ENCODE results near the gene NAP1L5.

NAP1L5 gene

DNA sequence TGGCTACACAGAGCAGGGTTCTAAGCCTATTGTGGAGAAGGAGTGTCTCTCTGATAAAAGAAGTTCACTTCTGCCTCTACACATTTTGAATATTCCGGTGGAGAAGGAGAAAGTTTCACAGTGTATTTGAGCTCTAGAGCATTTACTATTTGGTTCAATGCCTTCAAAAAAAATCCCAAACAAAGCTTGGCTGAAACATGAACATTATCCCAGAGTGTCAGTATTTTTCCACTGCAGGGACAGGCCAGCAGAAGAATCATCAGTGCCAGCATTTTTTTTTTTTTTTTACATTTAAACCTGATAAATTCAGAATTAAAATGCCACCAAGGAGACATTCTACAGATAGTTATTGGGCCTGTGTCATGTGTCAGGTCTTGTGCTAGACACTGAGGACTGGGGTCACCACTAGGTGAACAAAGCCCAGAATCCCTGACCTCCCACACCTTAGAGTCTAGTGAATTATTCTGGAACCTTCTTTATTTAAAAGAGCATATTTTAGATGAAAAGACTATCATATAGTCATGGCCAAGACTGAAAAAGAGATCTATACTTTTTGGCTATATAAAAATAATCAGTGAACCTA is 48.0 kb upstream of the NAP1L5 start (continued):
- TF ChIP-seq ZNF132 (tag by site-specific recombination; IDR thresholded peaks at IDR 0.05; ENCODE audit: borderline replicate concordance), result no peak
- TF ChIP-seq ZNF140 (tag by site-specific recombination; IDR thresholded peaks at IDR 0.05), result no peak
- no peak for TF ChIP-seq ZNF837 (tag by site-specific recombination; IDR thresholded peaks at IDR 0.05)
- no peak for TF ChIP-seq ZNF274 (IDR thresholded peaks at IDR 0.05; ENCODE audit: low read length)
- no peak for TF ChIP-seq ZNF274 (tag by site-specific recombination; IDR thresholded peaks at IDR 0.05; ENCODE audit: borderline replicate concordance)
- TF ChIP-seq, protein P1, sequence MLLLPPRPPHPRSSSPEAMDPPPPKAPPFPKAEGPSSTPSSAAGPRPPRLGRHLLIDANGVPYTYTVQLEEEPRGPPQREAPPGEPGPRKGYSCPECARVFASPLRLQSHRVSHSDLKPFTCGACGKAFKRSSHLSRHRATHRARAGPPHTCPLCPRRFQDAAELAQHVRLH (tag by site-specific recombination; IDR thresholded peaks at IDR 0.05), result no peak

DNA sequence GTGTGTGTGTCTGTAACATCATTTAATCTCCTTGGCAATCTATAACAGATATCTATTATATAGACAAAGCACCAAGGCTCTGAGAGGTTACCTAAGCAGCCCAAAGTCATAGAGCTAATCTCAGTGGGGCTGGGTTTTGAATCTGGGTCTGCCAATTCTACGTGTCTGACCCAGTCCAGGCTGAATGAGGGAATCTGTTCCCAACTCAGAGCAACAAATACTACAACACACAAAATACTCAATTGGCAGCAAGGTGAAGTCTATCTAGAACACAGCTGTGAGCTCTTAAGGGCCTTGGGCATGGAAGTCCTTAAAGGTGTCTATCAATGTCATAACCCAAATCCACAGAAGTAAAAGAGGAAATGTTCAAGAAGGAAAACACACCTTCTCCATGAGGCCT is 47.5 kb upstream of the NAP1L5 start:
- POLR2A ChIA-PET, result no interaction called here

DNA sequence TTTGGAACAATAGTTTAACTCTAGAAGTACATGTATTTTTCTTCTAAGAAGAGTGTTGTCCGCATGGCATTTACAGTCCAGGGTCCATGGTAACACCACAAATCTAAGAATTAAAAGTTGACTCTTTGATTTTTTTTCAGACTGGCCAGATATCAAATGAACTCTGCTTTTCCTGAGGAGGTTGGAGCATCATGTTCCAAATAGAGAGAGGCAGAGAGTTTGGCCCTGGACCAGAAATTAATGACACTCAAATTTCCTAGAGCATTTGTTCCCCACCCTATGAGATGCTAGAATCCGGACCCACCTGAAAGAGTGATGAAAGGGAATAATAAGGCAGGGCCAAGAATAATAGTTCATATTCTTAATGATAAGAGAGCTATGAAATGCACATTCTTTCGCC is 47.0 kb upstream of the NAP1L5 start:
- Histone ChIP-seq H3K27ac (ENCODE audit: extremely low read depth, low read depth, low read length) (no peak overlapping the region), H3K9me3 (ENCODE audit: control insufficient read depth, insufficient read depth, low read depth, low read length) (no peaks in the 10 kb centered on the region), H3K36me3 (ENCODE audit: control insufficient read depth in 2 of 2, insufficient read depth in 1 of 2, low read length in 2 of 2) (peaks cover 0 to 45% of the 10 kb centered on the region in 2 experiments; a peak in 1 of 3 replicates), H3K4me1 (ENCODE audit: control insufficient read depth, insufficient read depth, low read length) (no peaks in the 10 kb centered on the region), H3K4me3 (ENCODE audit: low read depth, low read length) (no peak overlapping the region)
- ChIA-PET CTCF (no interaction called here), POLR2A (no interaction called here)
- TF ChIP-seq ZNF610 (tag by site-specific recombination; IDR thresholded peaks at IDR 0.05; ENCODE audit: borderline replicate concordance) (no peak), ZNF843 (tag by site-specific recombination; IDR thresholded peaks at IDR 0.05) (no peak), ZNF114 (tag by site-specific recombination; IDR thresholded peaks at IDR 0.05) (no peak), ZNF223 (tag by site-specific recombination; IDR thresholded peaks at IDR 0.05) (no peak), ZNF121 (tag by site-specific recombination; IDR thresholded peaks at IDR 0.05) (no peak), HOXA7 (CRISPR knock-in tag; IDR thresholded peaks at IDR 0.05; ENCODE audit: borderline replicate concordance) (no peak), ZBTB17 (tag by site-specific recombination; IDR thresholded peaks at IDR 0.05) (no peak), KLF9 (tag by site-specific recombination; IDR thresholded peaks at IDR 0.05; ENCODE audit: low read depth) (no peak), HOXC10 (CRISPR knock-in tag; IDR thresholded peaks at IDR 0.05) (no peak), SETDB1 (IDR thresholded peaks at IDR 0.05; ENCODE audit: insufficient read length, low read length) (no peak), ZNF366 (tag by site-specific recombination; conservative IDR thresholded peaks at IDR 0.05) (no peak), ZNF169 (tag by site-specific recombination; IDR thresholded peaks at IDR 0.05) (no peak)
- TF ChIP-seq, protein P2, sequence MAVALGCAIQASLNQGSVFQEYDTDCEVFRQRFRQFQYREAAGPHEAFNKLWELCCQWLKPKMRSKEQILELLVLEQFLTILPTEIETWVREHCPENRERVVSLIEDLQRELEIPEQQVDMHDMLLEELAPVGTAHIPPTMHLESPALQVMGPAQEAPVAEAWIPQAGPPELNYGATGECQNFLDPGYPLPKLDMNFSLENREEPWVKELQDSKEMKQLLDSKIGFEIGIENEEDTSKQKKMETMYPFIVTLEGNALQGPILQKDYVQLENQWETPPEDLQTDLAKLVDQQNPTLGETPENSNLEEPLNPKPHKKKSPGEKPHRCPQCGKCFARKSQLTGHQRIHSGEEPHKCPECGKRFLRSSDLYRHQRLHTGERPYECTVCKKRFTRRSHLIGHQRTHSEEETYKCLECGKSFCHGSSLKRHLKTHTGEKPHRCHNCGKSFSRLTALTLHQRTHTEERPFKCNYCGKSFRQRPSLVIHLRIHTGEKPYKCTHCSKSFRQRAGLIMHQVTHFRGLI (tag by site-specific recombination; IDR thresholded peaks at IDR 0.05), result no peak
- TF ChIP-seq, protein P3, sequence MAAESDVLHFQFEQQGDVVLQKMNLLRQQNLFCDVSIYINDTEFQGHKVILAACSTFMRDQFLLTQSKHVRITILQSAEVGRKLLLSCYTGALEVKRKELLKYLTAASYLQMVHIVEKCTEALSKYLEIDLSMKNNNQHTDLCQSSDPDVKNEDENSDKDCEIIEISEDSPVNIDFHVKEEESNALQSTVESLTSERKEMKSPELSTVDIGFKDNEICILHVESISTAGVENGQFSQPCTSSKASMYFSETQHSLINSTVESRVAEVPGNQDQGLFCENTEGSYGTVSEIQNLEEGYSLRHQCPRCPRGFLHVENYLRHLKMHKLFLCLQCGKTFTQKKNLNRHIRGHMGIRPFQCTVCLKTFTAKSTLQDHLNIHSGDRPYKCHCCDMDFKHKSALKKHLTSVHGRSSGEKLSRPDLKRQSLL (tag by site-specific recombination; IDR thresholded peaks at IDR 0.05), result no peak
- TF ChIP-seq, protein P4, sequence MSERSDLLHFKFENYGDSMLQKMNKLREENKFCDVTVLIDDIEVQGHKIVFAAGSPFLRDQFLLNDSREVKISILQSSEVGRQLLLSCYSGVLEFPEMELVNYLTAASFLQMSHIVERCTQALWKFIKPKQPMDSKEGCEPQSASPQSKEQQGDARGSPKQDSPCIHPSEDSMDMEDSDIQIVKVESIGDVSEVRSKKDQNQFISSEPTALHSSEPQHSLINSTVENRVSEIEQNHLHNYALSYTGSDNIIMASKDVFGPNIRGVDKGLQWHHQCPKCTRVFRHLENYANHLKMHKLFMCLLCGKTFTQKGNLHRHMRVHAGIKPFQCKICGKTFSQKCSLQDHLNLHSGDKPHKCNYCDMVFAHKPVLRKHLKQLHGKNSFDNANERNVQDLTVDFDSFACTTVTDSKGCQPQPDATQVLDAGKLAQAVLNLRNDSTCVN (tag by site-specific recombination; optimal IDR thresholded peaks at IDR 0.05), result no peak

More for the DNA sequence above, 47.5 kb upstream of the NAP1L5 start:
- Histone ChIP-seq H3K4me1 (ENCODE audit: control insufficient read depth, insufficient read depth, low read length) (no peaks in the 10 kb centered on the region), H3K36me3 (ENCODE audit: control insufficient read depth in 2 of 2, insufficient read depth in 1 of 2, low read length in 2 of 2) (peaks cover 0 to 48% of the 10 kb centered on the region in 2 experiments; a peak in 1 of 3 replicates), H3K9me3 (ENCODE audit: control insufficient read depth, insufficient read depth, low read depth, low read length) (no peaks in the 10 kb centered on the region), H3K4me3 (ENCODE audit: low read depth, low read length) (no peak overlapping the region), H3K27ac (ENCODE audit: extremely low read depth, low read depth, low read length) (no peak overlapping the region)
- CTCF ChIA-PET, result interaction anchor here (0.6 to 0.8 kb wide), 5 partner anchors 8 to 949 kb away, joined by 3 to 5 read pairs (median 3); no protein-coding TSS in a partner anchor
- TF ChIP-seq, protein P5, sequence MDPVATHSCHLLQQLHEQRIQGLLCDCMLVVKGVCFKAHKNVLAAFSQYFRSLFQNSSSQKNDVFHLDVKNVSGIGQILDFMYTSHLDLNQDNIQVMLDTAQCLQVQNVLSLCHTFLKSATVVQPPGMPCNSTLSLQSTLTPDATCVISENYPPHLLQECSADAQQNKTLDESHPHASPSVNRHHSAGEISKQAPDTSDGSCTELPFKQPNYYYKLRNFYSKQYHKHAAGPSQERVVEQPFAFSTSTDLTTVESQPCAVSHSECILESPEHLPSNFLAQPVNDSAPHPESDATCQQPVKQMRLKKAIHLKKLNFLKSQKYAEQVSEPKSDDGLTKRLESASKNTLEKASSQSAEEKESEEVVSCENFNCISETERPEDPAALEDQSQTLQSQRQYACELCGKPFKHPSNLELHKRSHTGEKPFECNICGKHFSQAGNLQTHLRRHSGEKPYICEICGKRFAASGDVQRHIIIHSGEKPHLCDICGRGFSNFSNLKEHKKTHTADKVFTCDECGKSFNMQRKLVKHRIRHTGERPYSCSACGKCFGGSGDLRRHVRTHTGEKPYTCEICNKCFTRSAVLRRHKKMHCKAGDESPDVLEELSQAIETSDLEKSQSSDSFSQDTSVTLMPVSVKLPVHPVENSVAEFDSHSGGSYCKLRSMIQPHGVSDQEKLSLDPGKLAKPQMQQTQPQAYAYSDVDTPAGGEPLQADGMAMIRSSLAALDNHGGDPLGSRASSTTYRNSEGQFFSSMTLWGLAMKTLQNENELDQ (tag by site-specific recombination; IDR thresholded peaks at IDR 0.05; ENCODE audit: low read depth), result no peak
- TF ChIP-seq ZNF514 (tag by site-specific recombination; IDR thresholded peaks at IDR 0.05) (no peak), ZBTB20 (tag by site-specific recombination; IDR thresholded peaks at IDR 0.05) (no peak), BCL11B (tag by site-specific recombination; IDR thresholded peaks at IDR 0.05; ENCODE audit: low read depth) (no peak), ZNF791 (tag by site-specific recombination; IDR thresholded peaks at IDR 0.05) (no peak), KLF10 (tag by site-specific recombination; IDR thresholded peaks at IDR 0.05) (no peak)
- TF ChIP-seq, protein P6, sequence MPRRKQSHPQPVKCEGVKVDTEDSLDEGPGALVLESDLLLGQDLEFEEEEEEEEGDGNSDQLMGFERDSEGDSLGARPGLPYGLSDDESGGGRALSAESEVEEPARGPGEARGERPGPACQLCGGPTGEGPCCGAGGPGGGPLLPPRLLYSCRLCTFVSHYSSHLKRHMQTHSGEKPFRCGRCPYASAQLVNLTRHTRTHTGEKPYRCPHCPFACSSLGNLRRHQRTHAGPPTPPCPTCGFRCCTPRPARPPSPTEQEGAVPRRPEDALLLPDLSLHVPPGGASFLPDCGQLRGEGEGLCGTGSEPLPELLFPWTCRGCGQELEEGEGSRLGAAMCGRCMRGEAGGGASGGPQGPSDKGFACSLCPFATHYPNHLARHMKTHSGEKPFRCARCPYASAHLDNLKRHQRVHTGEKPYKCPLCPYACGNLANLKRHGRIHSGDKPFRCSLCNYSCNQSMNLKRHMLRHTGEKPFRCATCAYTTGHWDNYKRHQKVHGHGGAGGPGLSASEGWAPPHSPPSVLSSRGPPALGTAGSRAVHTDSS (tag by site-specific recombination; IDR thresholded peaks at IDR 0.05), result no peak
